ENCODE measurements around the gene LYST. TPM values are rescaled to one million over a fixed set of nuclear protein-coding genes. Genes with fewer than 3 reads are reported as not detected.
A peak's percentile ranks its signal among the peaks of the same experiment; 100 is the strongest.

Gene LYST
- total RNA-seq, 1 experiment from 2014 or later = 11.9 TPM

DNA sequence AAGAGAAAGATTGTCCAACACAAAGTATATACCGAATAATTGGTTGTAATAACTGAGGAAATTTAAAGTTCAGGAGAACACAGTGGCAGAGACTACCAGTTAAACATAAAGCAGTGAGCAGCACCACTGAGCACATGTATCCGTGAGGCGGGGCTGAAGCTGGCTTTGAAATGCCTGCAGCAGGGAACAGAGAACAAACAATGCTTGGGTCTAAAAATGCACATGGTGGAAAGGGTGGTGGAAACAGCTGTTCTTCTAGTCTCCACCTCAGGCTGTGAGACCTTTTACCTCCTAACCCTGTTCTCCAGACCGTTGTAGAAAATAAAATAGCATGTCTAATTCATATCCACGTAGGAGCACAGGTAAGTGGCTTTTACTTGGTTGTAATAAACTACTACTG is 209.4 kb downstream of the LYST start:
- H3K4me3 Mint-ChIP-seq (ENCODE audit: low read depth, unreplicated experiment) = no peak overlapping the region
- H3K27me3 Mint-ChIP-seq (ENCODE audit: unreplicated experiment) = peaks cover 16% of the 10 kb centered on the region
- no TSS peak for BruUV-seq (replicated peaks)
- no peaks in the 10 kb centered on the region for H3K9me3 Mint-ChIP-seq (ENCODE audit: low read depth, unreplicated experiment)
- intact Hi-C loops (cut with micrococcal nuclease; ENCODE audit: unreplicated experiment) = no loop called here
- no peak for DNase-seq
- CTCF ChIA-PET = no interaction called here
- H3K27ac Mint-ChIP-seq (ENCODE audit: unreplicated experiment) = no peak overlapping the region
- H3K36me3 Mint-ChIP-seq (ENCODE audit: insufficient read depth, unreplicated experiment) = no peaks in the 10 kb centered on the region
- TF ChIP-seq CTCF (IDR thresholded peaks at IDR 0.05; ENCODE audit: unreplicated experiment) = no peak
- H3K4me1 Mint-ChIP-seq (ENCODE audit: low read depth, unreplicated experiment) = no peaks in the 10 kb centered on the region

DNA sequence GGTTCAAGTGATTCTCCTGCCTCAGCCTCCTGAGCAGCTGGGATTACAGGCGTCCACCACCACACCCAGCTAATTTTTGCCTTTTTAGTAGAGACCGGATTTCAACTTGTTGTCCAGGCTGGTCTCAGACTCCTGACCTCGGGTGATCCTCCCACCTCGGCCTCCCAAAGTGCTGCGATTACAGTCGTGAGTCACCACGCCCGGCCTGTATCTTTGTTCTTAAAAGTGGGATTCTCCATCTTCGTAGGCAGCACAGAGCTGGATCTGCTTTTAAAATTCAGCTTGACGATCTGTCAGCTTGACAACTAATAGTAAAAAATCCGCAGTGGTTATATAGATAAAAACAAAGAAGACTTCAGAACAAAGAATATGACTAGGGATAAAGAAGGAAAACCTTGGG is 214.3 kb downstream of the LYST start:
- H3K27ac Mint-ChIP-seq (ENCODE audit: unreplicated experiment) = no peak overlapping the region
- CTCF ChIA-PET = no interaction called here
- intact Hi-C loops (cut with micrococcal nuclease; ENCODE audit: unreplicated experiment) = no loop called here
- peaks cover 31% of the 10 kb centered on the region for H3K27me3 Mint-ChIP-seq (ENCODE audit: unreplicated experiment)
- TF ChIP-seq CTCF (IDR thresholded peaks at IDR 0.05; ENCODE audit: unreplicated experiment) = no peak
- no peak overlapping the region for H3K4me3 Mint-ChIP-seq (ENCODE audit: low read depth, unreplicated experiment)
- DNase-seq = no peak
- H3K4me1 Mint-ChIP-seq (ENCODE audit: low read depth, unreplicated experiment) = peaks cover 9% of the 10 kb centered on the region
- no TSS peak for BruUV-seq (replicated peaks)
- H3K36me3 Mint-ChIP-seq (ENCODE audit: insufficient read depth, unreplicated experiment) = peaks cover 11% of the 10 kb centered on the region
- H3K9me3 Mint-ChIP-seq (ENCODE audit: low read depth, unreplicated experiment) = no peaks in the 10 kb centered on the region

DNA sequence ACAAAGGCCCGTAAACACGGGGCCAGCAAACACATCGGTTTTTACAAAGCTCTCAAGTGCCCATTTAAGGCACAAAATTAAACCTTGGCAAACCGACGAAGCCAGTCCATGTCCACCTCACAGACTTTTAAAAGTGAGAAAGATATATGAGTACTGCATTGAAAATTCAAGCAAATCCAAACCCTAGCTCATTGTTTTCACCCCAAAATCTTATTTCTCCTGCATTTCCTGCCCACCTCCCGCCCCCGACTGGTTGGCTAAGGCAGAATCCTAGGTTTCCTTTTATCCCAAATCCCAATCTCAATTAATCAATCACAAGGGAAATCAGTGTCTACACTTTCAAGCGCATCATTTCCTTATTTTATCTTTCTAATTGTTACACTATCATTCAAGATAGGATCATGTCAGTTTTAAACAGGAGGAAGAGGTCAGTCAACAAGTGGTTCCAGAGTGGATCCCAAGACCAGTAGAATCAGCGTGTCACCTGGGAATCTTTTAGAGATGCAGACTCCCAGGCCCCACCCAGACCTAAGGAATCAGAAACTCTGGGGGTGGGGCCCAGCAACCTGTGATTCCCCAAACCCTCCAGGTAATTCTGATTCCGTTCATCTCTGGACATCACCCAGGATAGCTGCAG is 215.4 kb downstream of the LYST start:
- DNase-seq = no peak
- BruUV-seq (replicated peaks) = no TSS peak
- Mint-ChIP-seq H3K4me3 (ENCODE audit: low read depth, unreplicated experiment) (peak overlapping the region; percentile 81), H3K27ac (ENCODE audit: unreplicated experiment) (peak overlapping the region; percentile 8), H3K9me3 (ENCODE audit: low read depth, unreplicated experiment) (no peaks in the 10 kb centered on the region), H3K36me3 (ENCODE audit: insufficient read depth, unreplicated experiment) (peaks cover 11% of the 10 kb centered on the region), H3K4me1 (ENCODE audit: low read depth, unreplicated experiment) (peaks cover 9% of the 10 kb centered on the region), H3K27me3 (ENCODE audit: unreplicated experiment) (peaks cover 31% of the 10 kb centered on the region)
- intact Hi-C loops (cut with micrococcal nuclease; ENCODE audit: unreplicated experiment) = no loop called here
- CTCF ChIA-PET = no interaction called here
- no peak for TF ChIP-seq CTCF (IDR thresholded peaks at IDR 0.05; ENCODE audit: unreplicated experiment)

DNA sequence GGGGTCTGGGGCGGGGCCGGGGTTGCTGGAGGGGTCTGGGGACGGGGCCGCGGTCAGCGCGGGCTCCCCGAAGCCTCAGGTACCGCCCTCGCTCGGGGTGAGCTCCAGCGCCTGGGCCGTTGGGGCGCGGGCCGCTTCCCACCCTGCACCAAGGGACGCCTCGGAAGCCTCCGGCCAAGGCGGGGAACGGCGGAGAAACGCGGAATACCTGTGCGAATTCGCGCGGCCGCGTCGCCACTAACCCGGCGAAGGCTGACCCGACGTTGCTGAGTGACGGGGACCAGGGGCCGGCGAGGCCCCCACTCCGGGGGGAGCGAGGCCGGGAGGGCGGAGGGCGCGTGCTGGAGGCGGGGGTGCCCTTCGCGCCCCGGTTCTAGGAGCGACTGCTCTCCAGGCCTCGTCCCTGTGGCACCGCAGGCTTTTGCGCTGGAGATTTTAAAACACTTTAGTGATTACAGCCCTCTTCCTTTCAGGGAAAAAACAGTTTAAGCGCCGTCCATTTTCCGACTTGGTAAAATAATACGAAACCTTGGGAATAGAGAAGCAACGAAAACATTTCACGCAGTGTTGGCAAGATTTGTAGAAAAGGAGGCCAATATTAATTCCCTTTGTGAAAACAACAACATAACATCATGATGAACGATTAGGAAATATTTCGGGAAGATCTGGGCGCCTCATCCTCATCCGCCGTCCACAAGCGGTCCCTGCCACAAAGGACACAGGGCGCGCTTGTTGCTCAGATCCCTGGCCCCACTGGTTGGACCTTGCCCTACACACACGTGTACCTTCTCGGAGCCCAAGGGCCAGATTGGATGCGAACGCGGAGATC is 216.2 kb downstream of the LYST start:
- intact Hi-C loops (cut with micrococcal nuclease; ENCODE audit: unreplicated experiment) = no loop called here
- peaks cover 31% of the 10 kb centered on the region for H3K27me3 Mint-ChIP-seq (ENCODE audit: unreplicated experiment)
- BruUV-seq (replicated peaks) = no TSS peak
- no peak overlapping the region for H3K27ac Mint-ChIP-seq (ENCODE audit: unreplicated experiment)
- peak overlapping the region; percentile 81 for H3K4me3 Mint-ChIP-seq (ENCODE audit: low read depth, unreplicated experiment)
- H3K36me3 Mint-ChIP-seq (ENCODE audit: insufficient read depth, unreplicated experiment) = peaks cover 11% of the 10 kb centered on the region
- CTCF ChIA-PET = no interaction called here
- H3K9me3 Mint-ChIP-seq (ENCODE audit: low read depth, unreplicated experiment) = no peaks in the 10 kb centered on the region
- DNase-seq = peak; percentile 60
- peaks cover 9% of the 10 kb centered on the region for H3K4me1 Mint-ChIP-seq (ENCODE audit: low read depth, unreplicated experiment)
- no peak for TF ChIP-seq CTCF (IDR thresholded peaks at IDR 0.05; ENCODE audit: unreplicated experiment)

All from Calu3 (cell line).